ENCODE measurements around the gene TCF7.

TCF7 gene

DNA sequence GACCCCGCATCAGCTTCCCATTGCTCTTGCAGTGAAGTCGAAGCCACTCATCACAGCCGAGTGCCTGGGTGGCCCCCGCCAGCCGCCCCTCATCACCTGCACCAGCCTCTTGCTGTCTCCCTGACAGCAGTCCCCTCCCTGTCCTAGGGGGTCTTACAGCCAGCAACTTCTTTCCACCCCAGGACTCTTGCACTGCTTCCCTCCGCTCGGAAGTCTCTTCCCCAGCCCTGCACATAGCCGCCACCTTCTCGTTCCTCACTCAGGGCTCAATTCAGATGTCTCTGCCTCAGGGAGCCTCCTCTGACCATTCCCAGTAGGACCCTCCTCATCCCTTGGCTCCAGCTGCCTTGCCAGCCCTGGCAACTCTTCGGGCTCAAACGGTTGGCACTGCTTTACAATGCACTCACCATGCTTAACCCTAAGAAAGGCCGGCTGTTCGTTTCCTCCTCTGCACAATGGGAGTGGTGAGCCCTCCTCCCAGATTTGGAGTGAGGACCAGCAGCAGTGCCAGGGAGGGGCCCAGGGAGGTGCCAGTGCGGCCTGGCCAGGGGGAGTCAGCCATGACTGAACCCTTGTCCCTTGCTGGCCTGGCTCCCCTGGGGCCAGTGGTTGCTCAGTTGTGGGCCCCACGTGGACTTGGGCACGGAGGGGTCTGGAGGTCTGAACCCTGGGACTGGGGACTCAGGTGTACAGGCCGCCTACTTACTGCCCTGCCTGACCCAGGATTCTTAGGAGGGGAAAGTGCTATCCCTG lies 6.1 kb downstream of the TCF7 start:
- TF ChIP-seq, protein P1, sequence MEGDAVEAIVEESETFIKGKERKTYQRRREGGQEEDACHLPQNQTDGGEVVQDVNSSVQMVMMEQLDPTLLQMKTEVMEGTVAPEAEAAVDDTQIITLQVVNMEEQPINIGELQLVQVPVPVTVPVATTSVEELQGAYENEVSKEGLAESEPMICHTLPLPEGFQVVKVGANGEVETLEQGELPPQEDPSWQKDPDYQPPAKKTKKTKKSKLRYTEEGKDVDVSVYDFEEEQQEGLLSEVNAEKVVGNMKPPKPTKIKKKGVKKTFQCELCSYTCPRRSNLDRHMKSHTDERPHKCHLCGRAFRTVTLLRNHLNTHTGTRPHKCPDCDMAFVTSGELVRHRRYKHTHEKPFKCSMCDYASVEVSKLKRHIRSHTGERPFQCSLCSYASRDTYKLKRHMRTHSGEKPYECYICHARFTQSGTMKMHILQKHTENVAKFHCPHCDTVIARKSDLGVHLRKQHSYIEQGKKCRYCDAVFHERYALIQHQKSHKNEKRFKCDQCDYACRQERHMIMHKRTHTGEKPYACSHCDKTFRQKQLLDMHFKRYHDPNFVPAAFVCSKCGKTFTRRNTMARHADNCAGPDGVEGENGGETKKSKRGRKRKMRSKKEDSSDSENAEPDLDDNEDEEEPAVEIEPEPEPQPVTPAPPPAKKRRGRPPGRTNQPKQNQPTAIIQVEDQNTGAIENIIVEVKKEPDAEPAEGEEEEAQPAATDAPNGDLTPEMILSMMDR (IDR thresholded peaks at IDR 0.05; ENCODE audit: insufficient read depth, low read depth, low read length, missing control alignments): no peak
- no peak for DNase-seq (ENCODE audit: low read depth)
- H3K4me3 ChIP-seq (ENCODE audit: low read depth, low read length): no peak overlapping the region

DNA sequence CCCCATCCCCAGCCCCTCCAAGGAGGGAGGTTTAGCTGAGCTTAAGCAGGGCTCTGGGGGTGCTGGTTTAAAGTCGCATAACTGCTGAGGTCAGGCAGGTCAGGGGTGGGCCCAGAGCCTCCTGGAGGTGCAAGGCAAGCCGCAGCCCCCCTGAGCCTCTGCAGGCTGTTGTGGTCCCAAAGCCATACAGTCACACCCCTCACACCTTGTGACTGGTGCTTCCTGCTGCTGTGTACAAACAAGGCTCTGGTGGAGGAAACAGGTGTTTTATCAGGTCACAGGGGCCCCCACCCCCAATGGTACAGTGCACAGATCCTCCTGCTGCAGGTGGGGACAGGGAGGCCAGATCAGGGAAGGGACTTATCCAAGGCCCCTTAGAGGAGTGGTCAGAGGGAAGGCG lies 8.0 kb downstream of the TCF7 start:
- H3K4me3 ChIP-seq (ENCODE audit: low read depth, low read length): no peak overlapping the region
- TF ChIP-seq, protein P1 (IDR thresholded peaks at IDR 0.05; ENCODE audit: insufficient read depth, low read depth, low read length, missing control alignments): no peak

DNA sequence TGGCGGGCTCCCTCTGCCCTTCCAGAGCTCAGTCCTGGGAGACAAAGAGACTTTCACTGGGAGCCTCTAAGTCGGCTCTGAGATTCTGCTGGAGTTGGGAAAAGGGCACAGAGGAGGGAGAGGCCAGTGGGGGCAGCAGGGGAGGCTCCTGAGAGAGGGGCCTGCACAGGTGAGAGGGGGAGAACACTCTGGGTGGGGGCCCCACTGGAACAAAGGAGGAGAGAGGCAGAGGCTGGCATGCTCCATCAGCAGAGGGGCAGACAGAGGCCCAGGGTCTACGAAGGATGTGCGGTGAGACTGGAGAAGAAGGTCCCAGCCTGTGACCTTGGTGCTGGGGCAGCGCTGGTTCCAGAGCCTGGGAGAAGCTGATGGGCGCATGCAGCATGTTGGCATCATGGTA lies 8.9 kb downstream of the TCF7 start:
- H3K4me3 ChIP-seq (ENCODE audit: low read depth, low read length): no peak overlapping the region
- TF ChIP-seq, protein P1 (IDR thresholded peaks at IDR 0.05; ENCODE audit: insufficient read depth, low read depth, low read length, missing control alignments): no peak
- no peak for DNase-seq (ENCODE audit: low read depth)

More for the DNA sequence above, 8.0 kb downstream of the TCF7 start:
- peak; percentile 42 for DNase-seq (ENCODE audit: low read depth)

DNA sequence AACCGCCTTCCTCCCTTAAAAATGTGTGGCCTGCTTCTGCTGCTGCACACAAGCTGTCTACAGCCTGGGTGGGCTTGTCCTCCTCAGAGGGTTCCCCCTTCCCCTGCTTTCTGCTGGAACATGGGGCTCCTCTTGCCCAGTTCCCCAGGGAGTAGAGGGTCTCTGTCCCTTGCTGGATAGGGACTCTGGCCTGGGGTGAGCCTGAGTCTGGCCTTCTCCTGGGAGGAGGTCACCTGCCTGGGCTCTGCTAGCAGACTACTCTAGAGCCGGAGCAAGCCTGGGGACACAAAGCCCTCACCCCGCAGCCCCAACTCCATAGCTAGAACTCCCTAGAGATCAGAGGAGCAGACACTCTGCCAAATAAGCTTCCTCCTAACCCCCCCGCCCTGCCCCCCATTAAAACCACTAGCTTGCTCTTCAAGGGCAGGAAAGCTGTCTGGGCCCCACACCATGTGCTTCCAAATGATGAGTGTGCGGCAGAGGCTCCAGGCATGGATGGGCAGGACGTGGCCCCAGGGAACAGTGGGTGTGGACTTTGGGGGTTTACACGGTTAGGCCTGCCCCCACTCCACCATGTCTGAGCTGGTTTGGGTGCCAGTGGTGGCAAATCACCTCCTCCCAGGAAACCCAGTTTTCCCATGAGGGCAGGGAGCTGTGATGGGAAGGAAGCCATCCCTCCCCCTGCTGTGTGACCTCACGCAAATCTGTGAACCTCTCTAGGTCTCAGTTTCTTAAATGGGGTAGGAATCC lies 10.0 kb downstream of the TCF7 start:
- no peak overlapping the region for H3K4me3 ChIP-seq (ENCODE audit: low read depth, low read length)
- no peak for DNase-seq (ENCODE audit: low read depth)
- TF ChIP-seq, protein P1 (IDR thresholded peaks at IDR 0.05; ENCODE audit: insufficient read depth, low read depth, low read length, missing control alignments): no peak

DNA sequence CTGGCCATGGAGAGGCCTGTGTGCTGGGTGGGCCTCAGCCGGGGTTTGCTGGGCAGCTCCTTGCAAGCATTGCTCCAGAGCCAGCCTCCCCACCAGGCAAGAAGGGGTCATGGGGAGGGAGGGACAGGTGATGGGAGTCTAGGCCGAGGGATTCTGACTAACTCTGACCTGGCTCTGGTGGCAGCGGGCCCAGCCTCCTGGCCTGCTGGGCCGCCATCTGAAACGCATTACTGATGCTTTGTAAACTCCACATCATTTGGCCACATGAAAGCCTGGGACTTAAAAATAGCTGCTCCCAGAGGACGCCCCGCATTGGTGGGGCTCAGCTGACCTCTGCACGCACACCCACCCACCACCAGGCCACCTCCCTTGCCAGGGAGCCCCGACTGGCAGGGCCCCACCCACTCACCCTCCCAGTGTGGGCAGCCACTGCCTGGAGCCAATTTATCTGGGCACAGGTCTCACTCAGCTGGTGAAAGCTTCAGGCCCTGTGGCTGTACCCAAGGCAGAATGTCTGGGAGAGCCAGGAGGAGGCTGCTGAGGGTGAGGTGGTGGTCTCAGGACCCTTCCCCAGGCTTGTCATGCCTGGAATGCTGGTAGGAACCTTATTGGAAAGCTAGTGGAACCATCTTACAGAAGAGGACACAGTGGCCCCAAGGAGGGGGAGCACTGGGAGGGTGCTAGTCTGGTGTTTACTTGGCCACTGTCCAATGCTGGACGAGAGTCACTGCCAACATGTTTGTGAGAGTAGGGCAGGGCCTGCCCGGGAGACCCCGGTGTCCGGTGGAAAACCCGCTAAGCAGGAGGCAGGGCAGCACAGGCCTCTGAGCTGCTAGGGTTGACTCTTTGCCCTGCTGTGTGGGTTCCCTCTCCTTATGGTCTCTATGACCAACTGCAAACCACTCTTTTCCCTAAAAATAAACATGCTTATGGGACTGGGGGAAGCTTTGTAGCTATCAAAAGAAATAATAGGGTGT lies 10.8 kb downstream of the TCF7 start:
- TF ChIP-seq, protein P1 (IDR thresholded peaks at IDR 0.05; ENCODE audit: insufficient read depth, low read depth, low read length, missing control alignments): no peak
- H3K4me3 ChIP-seq (ENCODE audit: low read depth, low read length): no peak overlapping the region
- peak; percentile 41 for DNase-seq (ENCODE audit: low read depth)

DNA sequence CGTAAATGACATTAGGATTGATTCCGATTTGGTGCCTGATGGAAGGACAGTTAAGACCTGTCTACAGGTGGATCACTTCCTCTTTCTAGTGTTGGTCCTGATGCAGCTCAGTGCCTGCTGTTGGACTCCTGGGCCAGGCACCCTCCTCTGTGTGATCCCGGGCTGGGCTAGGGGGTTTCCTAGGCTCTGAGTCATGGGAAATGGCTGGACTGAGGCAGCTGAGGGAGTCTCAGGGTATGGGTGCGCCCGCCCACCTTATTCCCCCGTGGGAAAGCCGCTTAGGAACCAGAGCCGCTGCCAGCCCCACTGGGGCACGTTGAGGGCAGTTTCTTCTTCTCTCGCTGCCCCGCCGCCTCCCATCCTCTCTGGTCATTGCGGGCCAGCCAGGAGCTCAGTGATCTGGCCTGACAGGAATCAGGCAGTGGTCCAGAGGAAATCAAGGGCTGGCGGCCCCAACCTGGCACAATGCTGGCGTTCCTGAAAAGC lies 12.9 kb downstream of the TCF7 start:
- H3K4me3 ChIP-seq (ENCODE audit: low read depth, low read length): no peak overlapping the region
- TF ChIP-seq, protein P1 (IDR thresholded peaks at IDR 0.05; ENCODE audit: insufficient read depth, low read depth, low read length, missing control alignments): no peak
- DNase-seq (ENCODE audit: low read depth): peak; percentile 82

All from GM12865 (cell line).